CD4-positive, alpha-beta T cell treated with Interleukin-10 for 1 hour (primary cell): Measurements from ENCODE around the gene ADARB1.

Experiments used
- DNase-seq: peaks from one replicate; pipeline ENCODE4 v3.0.0-alpha.2; 2020

Gene ADARB1

DNA sequence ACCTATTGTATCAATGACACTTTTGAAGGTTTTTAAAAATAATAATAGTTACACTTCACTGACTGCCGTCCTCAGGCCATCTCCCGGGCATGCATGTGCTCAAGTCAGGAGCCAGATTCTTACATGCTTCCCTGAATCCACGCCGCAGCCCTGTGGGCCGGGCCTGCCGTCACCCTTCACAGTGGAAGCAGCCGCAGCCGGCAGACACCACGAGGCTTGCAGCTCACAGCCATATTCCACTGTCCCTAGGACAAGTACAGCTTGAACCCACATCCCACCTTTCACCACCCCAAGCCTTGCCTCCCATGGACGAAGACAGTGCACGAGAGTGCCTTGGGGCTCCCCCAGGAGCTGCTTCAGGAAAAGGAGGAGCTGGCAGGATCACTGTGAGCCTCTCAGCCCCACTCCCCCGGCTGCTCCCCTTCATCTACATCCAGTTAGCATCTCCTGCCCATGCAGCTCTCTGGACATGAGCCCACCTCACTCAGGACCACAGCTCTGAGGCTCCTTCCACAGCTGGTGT is 136.1 kb downstream of the ADARB1 start:
- no peak for DNase-seq

DNA sequence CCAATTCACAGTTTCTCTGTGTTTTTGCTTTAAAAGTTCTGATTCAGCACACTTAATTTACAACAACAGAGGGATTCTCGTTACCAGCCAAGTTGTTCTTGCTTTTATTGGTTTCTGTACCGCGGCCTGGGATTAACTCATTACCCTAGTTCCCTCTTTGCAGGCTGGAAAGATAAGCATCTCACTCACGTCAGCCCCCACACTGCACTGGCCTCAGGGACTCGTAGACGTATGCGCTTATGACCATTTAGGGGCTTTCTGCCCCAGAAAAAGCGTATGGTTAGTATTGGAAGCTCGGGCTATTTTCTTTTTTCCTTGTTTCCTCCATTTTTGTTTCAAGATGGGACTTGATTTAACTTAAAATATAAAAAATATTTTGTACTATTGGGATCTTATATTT is 137.3 kb downstream of the ADARB1 start:
- no peak for DNase-seq

DNA sequence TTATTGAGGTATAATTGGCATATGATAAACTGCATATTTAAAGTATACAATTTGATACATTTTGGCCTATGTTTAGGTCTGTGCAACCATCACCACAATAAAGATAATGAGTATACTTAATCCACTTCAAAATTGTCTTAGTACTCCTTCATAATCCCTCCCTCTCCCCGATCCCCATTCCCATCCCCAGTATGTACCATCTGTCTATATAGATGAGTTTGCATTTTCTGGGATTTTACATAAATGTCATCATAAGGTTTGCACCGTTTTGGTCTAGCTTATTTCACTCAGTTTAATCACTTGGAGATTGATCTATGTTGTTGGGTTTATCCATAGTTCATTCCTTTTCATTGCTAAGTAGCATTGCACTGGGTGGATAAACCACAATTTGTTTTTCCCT is 139.0 kb downstream of the ADARB1 start:
- no peak for DNase-seq

DNA sequence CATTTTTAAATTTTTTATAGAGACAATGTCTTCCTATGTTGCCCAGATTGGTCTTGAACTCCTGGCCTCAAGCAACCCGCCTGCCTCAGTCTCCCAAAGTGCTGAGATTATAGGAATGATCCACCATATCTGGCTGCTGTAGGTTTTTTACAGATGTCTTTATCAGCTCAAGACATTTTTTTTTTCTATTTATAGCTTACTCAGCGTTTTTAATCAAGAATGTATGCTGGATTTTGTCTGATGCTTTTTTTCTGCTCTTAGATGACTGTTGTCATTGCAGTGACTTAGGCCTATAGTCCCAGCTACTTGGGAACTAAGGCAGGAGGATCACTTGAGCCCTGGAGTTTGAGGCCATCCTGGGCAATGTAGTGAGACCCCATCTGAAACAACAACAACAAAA is 140.8 kb downstream of the ADARB1 start:
- DNase-seq, result no peak

DNA sequence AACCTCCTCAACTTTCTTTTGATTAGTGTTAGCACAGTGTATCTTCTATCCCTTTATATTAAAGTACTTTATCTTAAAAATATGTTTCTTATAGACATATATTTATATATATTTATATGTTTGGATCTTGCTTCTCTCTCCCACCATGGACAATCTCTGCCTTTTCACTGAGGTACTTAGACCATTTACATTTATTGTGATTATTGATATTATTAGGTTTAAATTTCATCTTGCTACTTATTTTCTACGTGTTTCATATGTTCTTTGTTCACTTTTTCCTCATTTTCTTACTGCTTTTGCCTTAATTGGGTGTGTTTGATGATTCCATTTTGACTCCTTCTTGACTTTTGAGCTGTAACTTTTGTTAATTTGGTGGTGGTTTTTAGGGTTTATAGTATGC is 142.6 kb downstream of the ADARB1 start:
- no peak for DNase-seq

DNA sequence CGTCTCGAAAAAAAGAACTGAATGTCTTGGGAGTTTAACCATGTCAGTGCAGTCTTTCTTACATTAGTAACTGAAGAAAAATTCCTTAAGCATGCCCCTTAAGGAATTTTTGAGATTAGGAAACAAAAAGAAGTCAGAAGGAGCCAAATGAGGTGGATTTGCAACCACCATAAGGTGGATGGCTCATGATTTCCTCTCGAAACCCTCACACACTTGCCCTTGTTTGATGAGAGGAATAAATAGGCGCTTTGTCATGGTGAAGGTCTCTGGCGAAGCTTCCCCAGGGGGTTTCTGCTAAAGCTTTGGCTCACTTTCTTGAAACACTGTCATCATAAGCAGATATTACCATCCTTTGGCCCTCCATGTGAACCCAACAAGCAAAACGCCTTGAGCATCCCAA is 145.1 kb downstream of the ADARB1 start:
- no peak for DNase-seq

DNA sequence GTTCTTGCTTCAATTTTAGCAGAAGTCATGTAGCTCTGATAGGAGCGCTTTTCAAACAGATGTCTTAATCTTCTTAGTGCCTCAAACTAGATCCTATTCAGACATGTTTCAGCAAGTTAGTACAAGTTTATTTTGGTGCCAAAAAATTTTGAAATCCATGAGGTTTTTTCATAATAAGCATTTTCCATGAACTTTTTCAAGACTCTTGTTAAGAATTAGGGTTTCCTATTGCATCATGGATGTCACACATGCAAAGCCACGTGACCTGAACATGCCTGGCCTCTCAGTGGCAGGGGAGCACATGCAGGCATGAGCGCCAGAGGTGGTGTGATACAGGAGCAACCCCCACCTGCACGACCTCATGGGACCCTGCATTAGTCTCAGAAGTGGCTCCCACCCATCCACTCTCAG is 145.7 kb downstream of the ADARB1 start:
- DNase-seq, result no peak

DNA sequence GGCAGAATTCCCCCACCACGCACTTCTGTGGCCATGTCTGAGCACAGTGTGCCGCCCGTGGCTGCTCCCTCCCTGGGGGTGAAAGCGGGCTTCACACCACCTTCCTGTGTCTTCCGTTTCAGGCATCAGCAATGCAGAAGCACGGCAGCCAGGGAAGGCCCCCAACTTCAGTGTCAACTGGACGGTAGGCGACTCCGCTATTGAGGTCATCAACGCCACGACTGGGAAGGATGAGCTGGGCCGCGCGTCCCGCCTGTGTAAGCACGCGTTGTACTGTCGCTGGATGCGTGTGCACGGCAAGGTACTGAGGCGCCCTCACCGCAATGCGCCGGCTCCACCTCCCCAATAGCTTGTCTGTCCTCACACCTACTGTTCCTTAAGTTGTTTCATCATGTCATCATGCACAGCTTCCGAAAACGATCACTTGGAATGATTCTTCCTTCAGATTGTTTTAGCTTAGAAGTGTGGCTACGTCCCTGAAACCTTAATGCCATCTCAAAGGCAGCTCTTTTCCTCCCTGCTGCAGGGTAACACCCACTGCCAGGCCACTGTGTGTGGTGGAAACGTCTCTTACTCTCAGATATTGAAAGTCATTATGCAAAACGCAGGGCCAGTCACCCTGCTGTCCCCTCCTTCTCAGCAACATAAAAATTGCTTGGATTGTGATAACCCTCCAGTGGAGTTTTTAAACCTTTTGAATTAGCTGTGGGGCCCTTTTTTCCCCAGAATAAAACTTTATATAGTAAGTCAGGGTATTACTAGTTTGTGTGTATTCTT is 146.5 kb downstream of the ADARB1 start:
- no peak for DNase-seq

DNA sequence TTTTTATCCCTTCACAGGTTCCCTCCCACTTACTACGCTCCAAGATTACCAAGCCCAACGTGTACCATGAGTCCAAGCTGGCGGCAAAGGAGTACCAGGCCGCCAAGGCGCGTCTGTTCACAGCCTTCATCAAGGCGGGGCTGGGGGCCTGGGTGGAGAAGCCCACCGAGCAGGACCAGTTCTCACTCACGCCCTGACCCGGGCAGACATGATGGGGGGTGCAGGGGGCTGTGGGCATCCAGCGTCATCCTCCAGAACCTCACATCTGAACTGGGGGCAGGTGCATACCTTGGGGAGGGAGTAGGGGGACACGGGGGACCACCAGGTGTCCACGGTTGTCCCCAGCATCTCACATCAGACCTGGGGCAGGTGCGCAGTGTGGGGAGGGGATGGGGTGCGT is 147.6 kb downstream of the ADARB1 start:
- DNase-seq, result no peak

DNA sequence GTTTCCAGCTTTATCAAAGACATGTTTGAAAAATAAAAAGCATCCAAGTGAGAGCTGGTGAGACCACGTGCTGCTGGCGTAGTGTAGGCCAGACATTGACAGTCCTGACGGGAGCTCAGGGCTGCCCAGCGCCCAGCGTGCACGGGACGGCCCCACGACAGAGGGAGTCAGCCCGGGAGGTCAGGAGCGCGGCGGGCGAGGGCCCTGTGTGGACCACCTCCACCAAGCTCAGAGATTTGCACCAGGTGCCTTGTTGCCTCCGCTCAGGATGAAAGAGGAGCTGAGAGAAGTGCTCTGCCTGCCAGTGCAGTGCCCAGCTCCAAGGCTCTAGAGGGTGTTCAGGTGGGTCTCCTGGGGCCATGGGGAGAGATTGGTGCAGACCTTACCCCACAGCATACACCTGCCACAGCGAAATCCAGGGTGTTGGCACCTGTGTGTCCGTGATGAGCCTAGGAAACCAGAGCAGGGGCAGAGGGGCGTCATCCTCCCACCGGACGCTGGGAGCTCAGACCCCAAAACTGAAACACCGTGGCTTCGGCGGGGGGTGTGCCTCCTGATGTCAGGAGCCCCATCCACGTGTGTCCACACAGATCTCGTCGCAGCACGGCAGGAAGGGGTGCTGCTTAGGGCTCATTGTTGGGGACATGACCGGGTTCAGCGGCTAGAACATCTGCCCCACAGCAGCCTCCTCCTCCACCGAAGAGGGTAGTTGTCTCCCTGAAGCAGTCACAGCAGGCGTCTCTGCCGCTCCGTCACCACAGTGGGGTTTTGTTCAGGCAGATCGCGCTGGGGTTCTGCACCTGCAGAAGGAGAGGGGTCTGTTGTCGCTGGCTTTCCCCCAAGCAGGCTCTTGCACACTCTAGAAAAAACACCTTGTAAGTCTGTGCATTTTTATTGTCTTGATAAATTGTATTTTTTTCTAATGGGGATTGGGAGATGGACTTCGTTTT is 149.1 kb downstream of the ADARB1 start:
- peak; percentile 30 for DNase-seq

DNA sequence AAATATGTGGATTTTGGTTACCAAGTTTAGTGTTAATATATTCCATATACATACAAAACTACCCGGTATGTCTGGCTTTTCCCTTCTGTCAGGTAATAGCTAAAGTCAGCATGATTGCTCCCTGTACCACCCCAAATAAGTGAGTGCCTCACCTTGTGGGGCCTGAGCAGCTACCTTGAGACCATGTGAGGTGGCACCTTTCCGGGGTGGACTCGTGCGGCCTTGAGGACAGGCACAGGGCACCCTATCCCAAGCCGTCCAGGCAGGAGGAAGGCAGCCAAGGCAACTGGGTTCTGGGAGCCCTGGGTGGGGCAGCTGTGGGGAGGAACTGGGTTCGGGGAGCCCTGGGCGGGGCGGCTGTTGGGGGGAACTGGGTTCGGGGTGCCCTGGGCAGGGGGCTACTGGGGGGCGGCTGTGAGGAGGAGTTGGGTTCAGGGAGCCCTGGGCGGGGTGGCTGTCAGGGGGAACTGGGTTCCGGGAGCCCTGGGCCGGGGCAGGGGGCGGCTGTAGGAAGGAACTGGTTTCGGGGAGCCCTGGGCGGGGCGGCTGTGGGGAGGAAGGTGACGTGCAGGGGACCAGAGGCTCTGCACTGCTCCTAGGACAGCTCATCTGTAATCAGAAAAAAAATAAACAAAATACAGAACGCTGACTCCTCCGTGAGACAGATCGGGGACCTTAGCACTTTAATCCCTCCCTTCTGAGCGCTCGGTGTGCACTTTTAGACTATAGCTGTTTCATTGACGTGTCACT is 150.0 kb downstream of the ADARB1 start:
- peak; percentile 75 for DNase-seq

DNA sequence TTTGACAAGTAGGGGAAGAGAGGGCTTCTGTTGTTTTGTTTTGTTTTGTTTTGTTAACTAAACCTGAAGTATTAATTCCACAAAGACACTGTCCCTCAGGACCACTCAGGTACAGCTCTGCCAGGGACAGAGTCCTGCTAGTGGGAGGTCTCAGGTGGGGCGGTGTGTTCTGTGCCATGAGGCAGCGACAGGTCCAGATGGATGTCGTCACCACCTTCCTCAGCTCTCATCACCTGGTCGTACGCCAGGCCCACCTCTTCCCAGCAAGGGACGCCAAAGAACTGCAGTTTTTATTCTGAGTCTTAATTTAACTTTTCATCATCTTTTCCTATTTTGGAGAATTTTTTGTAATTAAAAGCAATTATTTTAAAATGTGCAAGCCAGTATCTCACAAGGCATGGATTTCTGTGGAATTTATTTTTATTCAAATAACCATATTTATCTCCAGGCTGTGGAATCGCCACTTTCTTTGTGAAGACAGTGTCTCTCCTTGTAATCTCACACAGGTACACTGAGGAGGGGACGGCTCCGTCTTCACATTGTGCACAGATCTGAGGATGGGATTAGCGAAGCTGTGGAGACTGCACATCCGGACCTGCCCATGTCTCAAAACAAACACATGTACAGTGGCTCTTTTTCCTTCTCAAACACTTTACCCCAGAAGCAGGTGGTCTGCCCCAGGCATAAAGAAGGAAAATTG is 150.8 kb downstream of the ADARB1 start:
- DNase-seq, result no peak

DNA sequence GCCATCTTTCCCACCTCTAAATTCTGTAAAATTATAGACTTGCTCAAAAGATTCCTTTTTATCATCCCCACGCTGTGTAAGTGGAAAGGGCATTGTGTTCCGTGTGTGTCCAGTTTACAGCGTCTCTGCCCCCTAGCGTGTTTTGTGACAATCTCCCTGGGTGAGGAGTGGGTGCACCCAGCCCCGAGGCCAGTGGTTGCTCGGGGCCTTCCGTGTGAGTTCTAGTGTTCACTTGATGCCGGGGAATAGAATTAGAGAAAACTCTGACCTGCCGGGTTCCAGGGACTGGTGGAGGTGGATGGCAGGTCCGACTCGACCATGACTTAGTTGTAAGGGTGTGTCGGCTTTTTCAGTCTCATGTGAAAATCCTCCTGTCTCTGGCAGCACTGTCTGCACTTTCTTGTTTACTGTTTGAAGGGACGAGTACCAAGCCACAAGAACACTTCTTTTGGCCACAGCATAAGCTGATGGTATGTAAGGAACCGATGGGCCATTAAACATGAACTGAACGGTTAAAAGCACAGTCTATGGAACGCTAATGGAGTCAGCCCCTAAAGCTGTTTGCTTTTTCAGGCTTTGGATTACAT is 151.5 kb downstream of the ADARB1 start:
- no peak for DNase-seq

DNA sequence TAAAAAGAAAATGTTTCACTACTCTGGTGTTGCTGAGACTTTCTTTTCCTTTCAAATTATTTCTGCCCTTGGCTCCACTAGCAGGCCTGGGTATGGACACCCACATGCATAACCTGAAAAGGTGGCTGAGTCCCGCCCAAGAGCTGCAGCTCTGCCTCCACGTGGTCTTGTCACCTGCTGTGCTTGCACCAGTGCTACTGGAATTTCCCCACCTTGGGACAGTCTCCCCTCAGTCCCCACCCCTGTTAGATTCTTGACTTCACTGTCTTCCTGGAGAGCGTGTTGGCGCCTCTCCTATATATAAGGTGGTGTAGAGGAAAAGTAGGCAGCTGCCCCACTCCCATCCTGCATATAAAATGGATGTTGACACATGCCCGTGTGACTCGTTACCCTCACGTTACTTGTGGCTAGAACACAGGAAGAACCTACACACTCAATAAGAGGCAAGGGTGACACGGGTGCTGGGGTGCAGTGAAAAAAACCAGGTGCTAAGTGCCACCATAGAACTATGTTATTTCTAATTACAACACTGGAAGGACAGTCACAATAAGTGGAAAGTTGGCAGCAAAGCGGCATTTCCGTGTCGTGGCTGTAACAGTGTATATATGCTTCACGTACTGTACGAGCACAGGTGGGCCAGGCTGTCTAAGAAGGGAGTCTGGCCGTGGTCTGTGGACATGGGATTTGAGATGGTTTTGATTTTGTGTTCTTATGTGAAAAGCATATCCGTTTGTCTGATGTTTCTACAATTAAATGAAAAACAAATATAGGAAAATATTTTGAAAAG is 152.4 kb downstream of the ADARB1 start:
- peak; percentile 52 for DNase-seq

DNA sequence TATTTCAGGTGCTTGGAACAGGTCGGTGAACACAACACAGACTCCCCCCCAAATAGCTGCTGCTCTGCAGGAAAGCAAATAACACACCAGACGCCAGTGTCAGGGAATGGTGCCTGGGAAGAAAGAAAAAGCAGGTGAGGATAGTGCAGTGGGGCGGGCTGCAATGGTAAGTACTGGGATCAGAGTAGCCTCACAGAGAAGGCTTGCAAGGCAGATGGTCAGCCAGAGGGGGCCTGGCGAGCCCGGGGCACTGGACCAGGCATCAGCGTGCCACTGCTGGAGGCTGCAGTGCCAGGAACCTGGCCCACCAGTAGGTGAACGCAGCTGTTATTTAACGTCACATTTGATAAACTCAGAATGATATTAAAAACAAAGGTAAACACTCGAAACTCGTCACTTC is 153.4 kb downstream of the ADARB1 start:
- no peak for DNase-seq

DNA sequence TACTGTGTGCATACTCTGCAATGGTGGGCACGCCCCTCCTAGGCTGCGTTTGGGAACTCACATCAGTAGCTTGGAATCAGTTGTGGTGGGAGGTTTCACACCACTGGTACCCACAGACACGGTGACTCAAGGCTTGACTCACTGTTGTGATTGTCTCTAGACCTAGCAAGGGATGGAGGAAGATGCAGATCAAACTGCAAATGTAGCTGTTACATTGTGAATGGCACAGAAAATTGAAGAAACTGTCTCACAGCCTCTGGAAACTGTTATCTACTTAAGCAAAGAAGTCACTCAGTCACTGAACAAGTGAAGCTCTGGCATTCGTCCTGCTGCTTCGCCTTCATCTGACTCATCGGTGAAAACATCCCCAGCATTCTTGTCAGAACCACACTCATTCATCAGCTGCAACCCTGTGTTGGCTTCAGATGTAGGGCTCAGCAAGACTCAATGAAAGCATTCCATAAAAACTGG is 153.8 kb downstream of the ADARB1 start:
- DNase-seq, result peak; percentile 77

DNA sequence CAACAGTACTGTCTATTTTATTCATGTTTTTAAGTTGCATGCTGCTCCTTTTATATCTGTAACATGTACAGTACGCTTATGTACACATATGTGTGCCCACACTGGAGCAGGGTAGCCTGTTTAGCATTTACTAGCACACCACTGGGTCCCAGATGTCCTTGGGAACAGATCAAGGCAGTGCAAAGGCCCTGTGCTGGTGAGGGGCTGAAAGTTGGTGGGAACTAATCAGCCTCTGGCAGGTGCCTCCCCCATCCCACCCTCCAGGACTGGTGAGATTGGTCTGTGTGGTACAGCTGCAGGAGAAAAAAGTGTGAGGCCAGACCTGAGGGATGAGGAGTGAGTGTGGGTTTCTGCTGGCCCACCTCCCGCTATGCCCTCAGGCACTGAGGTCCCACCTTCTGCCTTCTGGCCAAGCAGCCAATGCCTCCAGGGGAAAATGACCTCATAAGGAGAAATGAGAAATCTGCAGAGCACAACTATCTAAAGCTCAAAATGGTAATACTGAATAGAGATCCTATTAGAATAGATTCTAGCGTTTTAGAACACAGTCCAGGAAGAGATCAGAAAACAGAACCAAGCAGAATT is 154.4 kb downstream of the ADARB1 start:
- DNase-seq, result no peak

DNA sequence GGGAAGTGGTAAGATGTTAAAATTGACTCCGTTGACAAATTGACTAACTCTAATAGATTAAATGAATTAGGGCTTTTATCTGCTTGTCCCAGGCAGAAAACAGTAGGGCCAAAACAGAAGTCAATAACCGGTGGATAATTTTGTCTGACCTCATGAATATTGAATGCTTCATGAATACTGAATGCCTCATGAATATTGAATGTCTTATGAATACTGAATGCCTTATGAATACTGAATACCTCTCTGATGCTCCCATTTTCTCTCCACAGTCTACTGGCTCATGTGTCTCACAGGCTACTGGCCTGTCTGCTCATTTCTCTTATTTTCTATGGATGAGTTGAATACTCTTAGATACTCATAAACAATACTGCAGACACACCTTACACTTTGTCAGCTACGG is 157.3 kb downstream of the ADARB1 start:
- DNase-seq, result no peak

DNA sequence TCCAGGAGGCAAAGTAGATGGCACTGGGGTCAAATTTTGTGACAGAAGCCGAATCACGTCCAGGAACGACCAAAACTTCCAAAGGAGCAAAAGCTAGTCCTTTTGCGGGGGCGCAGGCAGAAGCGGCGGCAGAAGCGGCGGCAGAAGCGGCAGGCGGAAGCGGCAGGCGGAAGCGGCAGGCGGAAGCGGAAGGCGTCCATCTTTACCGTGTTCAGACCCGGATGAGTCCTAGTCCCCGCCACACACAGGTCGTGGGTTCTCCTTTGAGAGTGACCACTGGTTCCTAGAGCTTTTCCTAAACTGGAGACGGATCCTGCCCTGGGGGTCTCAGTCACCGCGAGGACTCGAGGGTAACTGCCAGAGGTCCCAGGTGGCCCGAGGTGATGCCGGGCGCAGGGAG is 159.7 kb downstream of the ADARB1 start:
- DNase-seq, result no peak

DNA sequence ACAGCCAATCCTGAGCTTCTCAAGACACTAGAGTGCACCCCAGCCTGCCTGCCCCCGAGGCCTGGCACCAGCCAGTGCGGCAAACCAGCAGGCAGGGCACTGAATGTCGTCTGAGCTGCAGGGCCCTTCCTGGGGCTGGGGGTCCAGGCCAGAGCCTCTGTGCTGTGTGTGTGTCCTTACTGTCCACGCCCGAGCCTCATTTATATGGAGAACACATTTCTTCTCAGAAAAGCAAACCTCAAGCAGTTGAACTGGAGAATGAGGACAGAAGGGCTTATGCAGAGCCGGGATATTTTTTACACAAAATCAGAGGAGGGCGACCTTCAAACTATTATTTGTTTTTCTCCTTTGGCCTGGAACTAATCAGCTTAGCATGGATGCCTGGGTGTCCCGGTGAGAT is 160.6 kb downstream of the ADARB1 start:
- no peak for DNase-seq

DNA sequence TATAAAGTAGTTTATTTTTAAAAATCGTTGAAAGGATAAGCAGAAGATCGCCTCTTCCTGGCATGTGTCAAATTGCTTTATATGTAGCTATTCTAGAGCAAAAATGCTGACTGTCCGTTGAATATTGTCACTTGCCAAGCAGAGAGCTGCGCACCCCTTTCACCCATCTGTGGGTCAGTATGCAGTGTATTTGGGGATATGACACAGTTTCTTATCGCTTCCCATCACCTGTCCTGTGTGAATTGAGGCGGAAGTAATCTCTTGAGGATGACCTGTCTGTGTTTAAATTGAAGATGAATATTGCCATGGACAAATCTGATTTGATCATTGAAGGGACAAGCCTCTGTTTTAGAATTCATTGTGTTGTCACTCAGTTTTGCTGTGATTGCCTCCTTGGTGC is 161.1 kb downstream of the ADARB1 start:
- no peak for DNase-seq
